NCI-H2107 (cell line): ENCODE data around the gene ZCCHC3.
"Not testable (repeated sequence)": the region's sequence is repeated elsewhere in the genome, so short reads cannot be mapped to it uniquely, and the experiment has no call there.

ENCODE experiments used
- DNase-seq: peaks from one replicate; lab custom pipeline; 2025; lab: John Stamatoyannopoulos, UW

Gene ZCCHC3

GRCh38 chr20:297098-297924 is at the start of gene ZCCHC3:
ZCCHC3 (plus strand) TSS chr20:297570; CDS start chr20:297587, 17 bp downstream.
- DNase-seq: peak; percentile 62

DNA sequence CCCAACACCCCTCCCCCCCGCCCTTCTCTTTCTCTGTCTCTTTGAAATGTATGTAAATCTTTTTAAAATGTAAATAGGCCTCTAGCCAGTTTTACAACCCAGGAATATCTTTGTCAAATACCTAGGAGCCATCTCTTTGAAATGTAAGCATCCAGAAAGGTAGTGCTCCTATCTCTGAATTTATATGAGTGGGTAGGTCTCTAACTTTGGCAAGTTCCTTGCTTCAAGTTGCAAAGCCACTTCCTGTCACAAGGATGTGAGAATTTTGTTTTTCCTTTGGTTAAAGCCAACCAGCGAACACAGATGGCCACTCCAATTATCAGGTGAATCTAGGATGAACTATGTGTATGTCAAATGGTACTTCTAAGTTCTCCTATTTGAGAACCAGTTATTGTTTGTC is 46.0 kb upstream of the ZCCHC3 start:
- no peak for DNase-seq

DNA sequence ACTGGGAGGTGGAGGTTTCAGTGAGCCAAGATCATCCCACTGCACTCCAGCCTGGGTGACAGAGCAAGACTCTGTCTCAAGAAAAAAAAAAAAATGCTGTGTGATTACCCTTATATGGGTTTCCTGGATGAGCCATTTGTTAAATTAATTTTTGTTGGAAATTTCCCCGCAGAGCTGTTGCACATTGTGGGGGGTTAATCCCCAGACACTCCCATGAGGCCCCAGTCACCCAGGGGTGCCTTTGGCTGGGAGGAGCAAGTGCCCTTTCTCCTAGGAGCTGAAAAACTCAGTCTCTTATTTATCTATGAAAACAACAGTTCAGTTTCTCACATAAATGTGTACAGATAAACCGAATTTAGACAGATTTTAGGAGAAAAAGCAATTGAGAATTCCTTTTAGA is 44.6 kb upstream of the ZCCHC3 start:
- no peak for DNase-seq

DNA sequence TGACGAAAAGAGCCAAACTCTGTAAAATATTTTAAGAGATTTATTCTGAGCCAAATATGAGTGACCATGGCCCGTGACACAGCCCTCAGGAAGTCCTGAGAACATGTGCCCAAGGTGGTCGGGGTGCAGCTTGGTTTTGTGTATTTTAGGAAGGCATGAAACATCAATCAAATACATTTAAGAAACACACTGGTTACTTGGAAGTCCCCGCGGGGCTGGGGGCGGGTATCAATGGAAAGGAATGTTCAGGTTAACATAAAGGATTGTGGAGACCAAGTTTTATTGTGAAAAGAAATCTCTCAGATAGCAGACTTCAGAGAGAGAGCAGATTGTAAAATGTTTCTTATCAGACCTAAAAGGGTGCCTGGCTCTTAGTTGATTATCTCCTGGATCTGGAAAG is 43.9 kb upstream of the ZCCHC3 start:
- DNase-seq: not testable (repeated sequence)

- no peak for DNase-seq
Measured at GRCh38 chr20:257419-257818, 40.0 kb upstream of the ZCCHC3 start, which contains the start of gene DEFB132. DEFB132 (plus strand) TSS chr20:257724; CDS start chr20:257779, 55 bp downstream.

DNA sequence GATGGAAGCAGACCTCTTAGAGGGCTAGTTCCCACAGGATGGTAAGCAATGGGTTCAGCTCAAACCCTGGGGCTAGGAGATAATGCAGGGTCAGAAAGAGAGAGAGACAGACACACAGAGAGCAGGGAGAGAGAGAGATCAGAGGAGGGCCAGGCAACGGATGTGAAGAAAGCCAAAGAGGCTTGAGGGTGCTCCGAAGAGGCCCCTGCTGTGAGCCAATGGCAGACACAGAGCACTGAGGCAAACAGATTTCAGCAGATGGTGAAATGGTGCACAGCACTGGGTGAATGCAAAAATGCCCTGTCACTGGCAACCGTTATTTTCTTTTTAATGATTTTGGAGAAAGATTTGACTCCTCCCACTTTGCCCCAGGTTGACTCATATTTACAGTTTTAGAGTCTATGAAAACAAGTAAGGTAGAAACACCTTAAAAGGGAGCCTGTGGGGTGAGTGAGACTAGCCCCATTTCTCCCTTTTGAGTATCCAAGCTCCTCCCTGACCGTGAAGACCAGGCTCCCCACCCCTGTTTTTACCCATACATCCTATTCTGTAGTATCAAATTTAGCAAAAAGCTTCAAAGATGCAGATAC is 39.0 kb upstream of the ZCCHC3 start:
- no peak for DNase-seq

DNA sequence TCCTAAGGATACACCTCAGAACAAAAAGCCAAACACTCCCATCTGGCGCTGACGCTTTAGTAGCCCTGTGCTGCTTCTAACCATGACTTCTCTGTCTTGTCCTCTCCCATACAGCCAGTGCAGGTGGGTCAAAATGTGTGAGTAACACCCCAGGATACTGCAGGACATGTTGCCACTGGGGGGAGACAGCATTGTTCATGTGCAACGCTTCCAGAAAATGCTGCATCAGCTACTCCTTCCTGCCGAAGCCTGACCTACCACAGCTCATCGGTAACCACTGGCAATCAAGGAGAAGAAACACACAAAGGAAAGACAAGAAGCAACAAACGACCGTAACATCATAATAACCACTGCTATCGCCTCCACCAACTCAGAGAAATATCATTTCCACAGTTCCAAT is 38.4 kb upstream of the ZCCHC3 start:
- no peak for DNase-seq

GRCh38 chr20:259981-260380 is 37.4 kb upstream of the ZCCHC3 start:
- no peak for DNase-seq

- DNase-seq: no peak
Measured at GRCh38 chr20:263701-264100, 33.7 kb upstream of the ZCCHC3 start.

DNA sequence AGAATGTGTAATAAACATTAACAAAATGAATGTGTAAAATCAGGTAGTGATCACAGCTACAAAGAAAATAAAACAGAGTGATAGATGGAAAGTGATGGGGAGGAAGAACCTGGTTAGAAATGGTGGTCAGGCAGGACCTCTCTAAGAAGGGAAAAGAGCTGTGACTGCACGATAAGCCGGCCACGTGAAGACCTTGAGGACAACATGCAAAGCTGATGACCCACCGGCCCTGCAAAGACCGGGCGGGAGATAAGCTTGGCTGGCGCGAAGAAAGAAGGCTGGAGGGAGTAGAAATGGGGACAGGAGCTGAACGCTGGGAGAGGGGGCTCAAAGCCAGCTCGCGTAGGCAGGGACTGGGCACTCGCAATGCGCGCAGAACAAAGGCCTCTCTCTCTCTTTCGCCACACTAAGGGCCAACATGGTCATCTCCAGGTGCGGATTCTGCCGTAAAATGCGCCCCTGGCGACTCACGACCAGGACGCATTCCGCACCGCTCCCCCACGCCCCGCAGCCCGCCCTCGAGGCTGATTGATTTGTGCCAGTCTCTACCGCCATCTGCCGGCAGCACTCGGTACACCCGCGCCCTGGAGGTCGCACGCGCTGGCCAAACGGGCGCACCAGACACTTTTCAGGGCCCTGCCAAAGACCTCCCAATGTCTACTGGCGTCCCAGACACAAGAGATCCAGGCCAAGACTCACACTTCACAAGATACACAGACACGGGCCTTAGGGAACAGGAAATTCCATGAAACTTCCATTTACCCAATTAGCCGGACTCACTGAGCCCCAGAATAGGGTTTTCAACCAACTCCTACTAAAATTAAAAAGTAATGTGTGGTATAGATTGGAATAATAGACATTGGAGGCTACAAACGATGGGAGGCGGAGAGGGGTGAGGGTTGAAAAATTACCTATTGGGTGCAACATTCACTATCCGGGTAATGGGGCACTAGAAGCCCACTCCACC is 30.5 kb upstream of the ZCCHC3 start:
- peak; percentile 67 for DNase-seq

DNA sequence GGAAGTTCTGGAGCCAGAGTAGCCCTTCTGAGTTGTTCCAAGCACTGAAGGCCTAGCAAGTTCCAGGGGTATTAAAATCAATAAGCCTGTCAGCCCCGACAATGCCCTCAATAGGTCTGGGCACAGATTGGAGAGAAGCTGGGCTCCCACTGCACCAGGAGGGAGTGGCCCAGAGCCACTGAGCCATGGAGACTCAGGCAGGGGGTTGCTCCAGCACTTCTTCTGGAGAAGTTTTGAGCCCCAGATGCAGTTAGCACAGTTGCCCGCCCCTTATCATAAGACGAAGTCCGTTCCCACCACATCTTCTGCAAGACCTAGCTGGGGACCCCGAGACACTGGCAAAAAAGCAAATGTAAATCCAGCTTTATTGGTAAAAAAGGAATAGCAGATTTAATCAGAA is 26.9 kb upstream of the ZCCHC3 start:
- DNase-seq: no peak

DNA sequence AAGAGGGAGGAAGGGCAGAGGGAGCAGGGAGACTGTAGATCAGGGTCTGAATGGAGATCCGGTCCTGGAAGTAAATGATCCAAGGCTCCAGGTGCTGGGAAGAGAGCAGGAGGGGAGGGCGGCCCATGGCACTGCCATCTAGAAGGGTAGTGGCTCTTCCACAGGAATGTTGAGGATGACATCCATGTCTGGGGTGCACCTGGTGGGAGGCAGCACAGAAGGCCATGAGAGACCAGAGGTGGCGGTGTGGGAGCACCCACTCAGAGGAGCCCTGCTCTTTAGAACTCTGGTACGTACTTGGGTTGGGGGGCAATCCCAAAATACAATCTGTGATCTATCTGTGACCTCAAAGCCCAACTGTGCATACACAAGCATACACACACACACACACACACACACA is 26.3 kb upstream of the ZCCHC3 start:
- no peak for DNase-seq

GRCh38 chr20:271528-271927 is 25.8 kb upstream of the ZCCHC3 start:
- DNase-seq: no peak

GRCh38 chr20:272718-273117 is 24.7 kb upstream of the ZCCHC3 start:
- DNase-seq: no peak

GRCh38 chr20:273884-274283 is 23.5 kb upstream of the ZCCHC3 start:
- DNase-seq: no peak

DNA sequence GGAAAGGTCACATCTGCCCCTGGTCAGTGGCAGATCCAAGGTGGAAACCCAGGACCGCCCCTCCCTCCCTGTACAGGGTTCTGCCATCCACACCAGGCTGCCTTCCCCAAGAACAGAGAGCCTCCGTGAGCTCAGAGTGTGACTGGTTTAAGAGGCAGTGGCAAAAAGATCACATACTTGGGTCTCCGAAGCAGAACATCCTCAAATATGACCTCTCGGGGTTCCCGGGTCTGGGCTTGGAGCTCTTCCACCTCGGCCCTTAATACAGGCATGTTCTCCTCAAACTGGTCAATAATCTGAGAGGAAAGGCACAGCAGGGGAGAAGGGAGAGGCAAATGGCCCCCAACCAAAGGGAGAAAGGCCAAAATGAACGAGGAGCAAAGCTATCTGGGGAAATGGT is 21.6 kb upstream of the ZCCHC3 start:
- DNase-seq: no peak

DNA sequence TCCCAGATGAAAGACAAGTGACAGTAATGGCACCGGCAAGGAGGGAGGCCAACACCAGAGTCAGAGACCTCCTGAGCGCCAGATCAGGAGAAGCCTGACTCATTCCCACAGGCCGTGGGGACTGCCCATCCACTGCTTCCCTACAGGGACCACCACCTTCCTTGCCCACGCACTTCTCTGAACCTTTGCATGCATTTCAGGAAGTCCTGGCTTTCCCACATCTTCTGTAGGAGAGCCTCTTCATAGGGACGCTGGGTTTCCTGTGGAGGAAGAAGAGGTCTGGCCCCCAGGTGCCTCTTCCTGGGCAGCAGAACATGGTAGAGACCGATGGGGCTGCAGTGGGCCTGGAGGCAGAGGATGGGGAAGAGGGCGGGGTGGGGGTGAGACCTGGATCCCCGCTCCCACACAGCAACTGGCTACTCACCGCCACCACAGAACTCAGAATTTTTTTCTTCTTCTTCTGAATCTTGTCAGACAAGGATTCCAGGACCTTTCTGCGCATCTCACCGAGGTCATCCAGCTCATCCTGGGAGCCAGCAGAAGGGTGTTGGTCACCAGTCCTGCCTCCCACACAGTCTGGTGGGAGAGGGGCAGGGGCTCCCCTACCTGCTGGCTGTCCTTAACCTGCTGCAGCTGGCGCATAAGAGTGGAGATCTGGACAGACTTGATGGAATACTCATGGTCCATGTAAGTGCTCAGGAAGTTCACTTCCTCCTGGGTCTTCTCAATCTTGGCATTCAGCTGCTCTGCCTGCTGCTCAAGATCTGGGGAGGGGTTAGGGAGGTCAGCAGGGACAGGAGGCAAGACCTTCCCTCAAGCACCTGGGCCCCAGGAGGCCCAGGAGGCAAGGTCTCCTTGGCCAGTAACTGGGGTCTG is 20.5 kb upstream of the ZCCHC3 start:
- DNase-seq: no peak

DNA sequence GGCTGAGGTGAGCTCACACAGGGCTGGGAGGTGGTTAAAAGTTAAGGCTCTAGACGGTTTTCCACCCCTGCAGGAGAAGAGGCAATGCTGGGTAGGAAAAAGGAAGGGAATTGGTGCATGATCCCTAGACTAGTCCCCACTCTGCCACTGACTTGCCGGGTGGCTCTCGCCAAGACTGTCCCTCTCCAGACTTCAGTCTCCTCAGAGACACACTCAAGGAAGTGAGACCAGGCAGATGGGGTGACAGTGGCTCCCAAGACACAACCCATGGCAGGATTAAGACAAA is 19.9 kb upstream of the ZCCHC3 start:
- DNase-seq: no peak

GRCh38 chr20:278181-278580 is 19.2 kb upstream of the ZCCHC3 start:
- no peak for DNase-seq

- DNase-seq: no peak
Measured at GRCh38 chr20:278607-279571, 18.5 kb upstream of the ZCCHC3 start.

GRCh38 chr20:284172-284571 is 13.2 kb upstream of the ZCCHC3 start:
- DNase-seq: no peak
